ENCODE measurements around the gene DNTTIP2. TPM values are rescaled to one million over a fixed set of nuclear protein-coding genes. Genes with fewer than 3 reads are reported as not detected.
A peak's percentile ranks its signal among the peaks of the same experiment; 100 is the strongest.
"Not testable (repeated sequence)": the region's sequence is repeated elsewhere in the genome, so short reads cannot be mapped to it uniquely, and the experiment has no call there.

The DNTTIP2 gene
- total RNA-seq, 2 donors from 2014 or later = 34.4 to 46.9 TPM

- DNase-seq (no peak), ATAC-seq (no peak)
- intact Hi-C loops (cut with DNase I) = no loop called here
Measured at GRCh38 chr1:93880731-93881130, 1.7 kb upstream of the DNTTIP2 start.

GRCh38 chr1:93878501-93878888, 511 bp downstream of the DNTTIP2 start:
- intact Hi-C loops (cut with DNase I) = no loop called here
- DNase-seq (peak; percentile 45), ATAC-seq (peak; percentile 7 to 55)

GRCh38 chr1:93877529-93877928, 1.5 kb downstream of the DNTTIP2 start:
- intact Hi-C loops (cut with DNase I) = no loop called here
- no peak for DNase-seq
- no peak for ATAC-seq

- no peak for ATAC-seq
- intact Hi-C loops (cut with DNase I) = no loop called here
- DNase-seq = no peak
Measured at GRCh38 chr1:93876244-93876643, 2.8 kb downstream of the DNTTIP2 start.

GRCh38 chr1:93874025-93874651, 4.9 kb downstream of the DNTTIP2 start:
- DNase-seq = no peak
- intact Hi-C loops (cut with DNase I) = no loop called here
- no peak for ATAC-seq

- ATAC-seq = no peak
- no peak for DNase-seq
- intact Hi-C loops (cut with DNase I) = no loop called here
Measured at GRCh38 chr1:93871366-93871765, 7.6 kb downstream of the DNTTIP2 start.

- DNase-seq (no peak), ATAC-seq (no peak)
- intact Hi-C loops (cut with DNase I) = no loop called here
Measured at GRCh38 chr1:93869653-93870052, 9.4 kb downstream of the DNTTIP2 start.

- intact Hi-C loops (cut with DNase I); DNase-seq; ATAC-seq: not testable (repeated sequence)
Measured at GRCh38 chr1:93868492-93868891, 10.5 kb downstream of the DNTTIP2 start.

GRCh38 chr1:93865253-93865652, 13.8 kb downstream of the DNTTIP2 start:
- ATAC-seq (no peak), DNase-seq (no peak)
- intact Hi-C loops (cut with DNase I) = no loop called here

GRCh38 chr1:93864175-93864574, 14.8 kb downstream of the DNTTIP2 start:
- ATAC-seq (no peak), DNase-seq (no peak)
- intact Hi-C loops (cut with DNase I) = no loop called here

- ATAC-seq; DNase-seq; intact Hi-C loops (cut with DNase I): not testable (repeated sequence)
Measured at GRCh38 chr1:93857653-93858052, 21.4 kb downstream of the DNTTIP2 start.

GRCh38 chr1:93855983-93856382, 23.0 kb downstream of the DNTTIP2 start:
- DNase-seq; ATAC-seq; intact Hi-C loops (cut with DNase I): not testable (repeated sequence)

- intact Hi-C loops (cut with DNase I) = loop anchor here in 1 of 2 donors (5.0 kb wide), 1 partner anchor 552 kb away; no protein-coding TSS in a partner anchor
- ATAC-seq (no peak), DNase-seq (no peak)
Measured at GRCh38 chr1:93853940-93854339, 25.1 kb downstream of the DNTTIP2 start.

- DNase-seq = no peak
- intact Hi-C loops (cut with DNase I) = loop anchor here in 1 of 2 donors (5.0 kb wide), 1 partner anchor 550 kb away; no protein-coding TSS in a partner anchor
- ATAC-seq = no peak
Measured at GRCh38 chr1:93851878-93852277, 27.1 kb downstream of the DNTTIP2 start.

GRCh38 chr1:93851327-93851712, 27.7 kb downstream of the DNTTIP2 start:
- ATAC-seq = no peak
- no peak for DNase-seq
- intact Hi-C loops (cut with DNase I) = loop anchor here in 1 of 2 donors (5.0 kb wide), 1 partner anchor 549 kb away; no protein-coding TSS in a partner anchor

- intact Hi-C loops (cut with DNase I) = loop anchor here in 1 of 2 donors (5.0 kb wide), 1 partner anchor 549 kb away; no protein-coding TSS in a partner anchor
- not testable (repeated sequence) for ATAC-seq
- peak; percentile 77 for DNase-seq
Measured at GRCh38 chr1:93850687-93851326, 28.2 kb downstream of the DNTTIP2 start.

- no peak for ATAC-seq
Measured at GRCh38 chr1:93848350-93848883, 30.6 kb downstream of the DNTTIP2 start.

GRCh38 chr1:93847811-93848288, 31.2 kb downstream of the DNTTIP2 start:
- ATAC-seq = peak; percentile 38 to 58
- DNase-seq = peak; percentile 81
- intact Hi-C loops (cut with DNase I) = loop anchor here (5.0 to 10.0 kb wide), 4 partner anchors 213 to 543 kb away; partner anchors contain the start of gene FNBP1L (in 1 of the 2)

More at GRCh38 chr1:93848350-93848883, 30.6 kb downstream of the DNTTIP2 start:
- intact Hi-C loops (cut with DNase I) = loop anchor here (5.0 to 10.0 kb wide), 4 partner anchors 214 to 544 kb away; partner anchors contain the start of gene FNBP1L (in 1 of the 2)
- DNase-seq = no peak

- DNase-seq = peak; percentile 84
- intact Hi-C loops (cut with DNase I) = loop anchor here (5.0 to 10.0 kb wide), 4 partner anchors 212 to 542 kb away; partner anchors contain the start of gene FNBP1L (in 1 of the 2)
- ATAC-seq = peak; percentile 84 to 85
Measured at GRCh38 chr1:93846992-93847810, 31.8 kb downstream of the DNTTIP2 start.

Measured in left cardiac atrium (tissue), 4 donors.